ENCODE data around the gene TNKS1BP1.
"Not testable (repeated sequence)": the region's sequence is repeated elsewhere in the genome, so short reads cannot be mapped to it uniquely, and the experiment has no call there.

Gene TNKS1BP1

GRCh38 chr11:57353852-57354251 is 29.1 kb upstream of the TNKS1BP1 start:
- no peak for DNase-seq

GRCh38 chr11:57353446-57353845 is 28.7 kb upstream of the TNKS1BP1 start:
- no peak for DNase-seq

- DNase-seq = no peak
Observed at GRCh38 chr11:57353036-57353435, 28.3 kb upstream of the TNKS1BP1 start.

- peak; percentile 5 for DNase-seq
Observed at GRCh38 chr11:57349491-57350274, 24.9 kb upstream of the TNKS1BP1 start.

- DNase-seq = no peak
Observed at GRCh38 chr11:57348636-57349313, 24.0 kb upstream of the TNKS1BP1 start.

- DNase-seq = no peak
Observed at GRCh38 chr11:57348052-57348451, 23.3 kb upstream of the TNKS1BP1 start.

- DNase-seq = no peak
Observed at GRCh38 chr11:57347336-57347735, 22.6 kb upstream of the TNKS1BP1 start.

- DNase-seq = peak; percentile 31
Observed at GRCh38 chr11:57345555-57346211, 20.9 kb upstream of the TNKS1BP1 start.

GRCh38 chr11:57344826-57345225 is 20.1 kb upstream of the TNKS1BP1 start:
- DNase-seq = no peak

GRCh38 chr11:57343825-57344224 is 19.1 kb upstream of the TNKS1BP1 start:
- DNase-seq = no peak

- DNase-seq = no peak
Observed at GRCh38 chr11:57342702-57343101, 17.9 kb upstream of the TNKS1BP1 start.

- DNase-seq = no peak
Observed at GRCh38 chr11:57341250-57341808, 16.6 kb upstream of the TNKS1BP1 start.

GRCh38 chr11:57340039-57340615 is 15.4 kb upstream of the TNKS1BP1 start:
- DNase-seq = peak; percentile 9

- no peak for DNase-seq
Observed at GRCh38 chr11:57339328-57339727, 14.6 kb upstream of the TNKS1BP1 start.

GRCh38 chr11:57338142-57338541 is 13.4 kb upstream of the TNKS1BP1 start, which contains the start of gene P2RX3:
Gene P2RX3, plus strand, starts transcription at chr11:57338352. Its CDS starts 199 bp downstream, at chr11:57338551.
- DNase-seq = no peak

- DNase-seq = not testable (repeated sequence)
Observed at GRCh38 chr11:57336856-57337255, 12.1 kb upstream of the TNKS1BP1 start.

- DNase-seq = no peak
Observed at GRCh38 chr11:57336111-57336666, 11.4 kb upstream of the TNKS1BP1 start.

GRCh38 chr11:57335343-57336110 is 10.8 kb upstream of the TNKS1BP1 start, which contains the start of gene SSRP1:
Gene SSRP1, minus strand, starts transcription at chr11:57335892. Its CDS starts 771 bp downstream, at chr11:57335121.
- DNase-seq = peak; percentile 76

- DNase-seq = no peak
Observed at GRCh38 chr11:57335023-57335342, 10.2 kb upstream of the TNKS1BP1 start.

GRCh38 chr11:57332694-57333440 is 8.1 kb upstream of the TNKS1BP1 start:
- no peak for DNase-seq

GRCh38 chr11:57331720-57332119 is 7.0 kb upstream of the TNKS1BP1 start:
- DNase-seq = no peak

Data from kidney glomerular epithelial cell (primary cell).